Astrocyte (in vitro differentiated cells and primary cell): ENCODE measurements around the gene TTF1. TPM values are rescaled to one million over a fixed set of nuclear protein-coding genes. Genes with fewer than 3 reads are reported as not detected.
"Not testable (repeated sequence)": the region's sequence is repeated elsewhere in the genome, so short reads cannot be mapped to it uniquely, and the experiment has no call there.

Source experiments
- DNase-seq: peaks from one replicate; pipeline ENCODE4 v3.0.0-alpha.2; 2010; ENCODE audit warnings: low read depth
- FAIRE-seq: peaks from 2 replicates; lab custom pipeline; 2011; peaks lifted over from hg19 to GRCh38; lab: Jason Lieb, UNC
- H2AFZ ChIP-seq: 2 replicates; pipeline ENCODE4 v1.6.0; 2012; ENCODE audit warnings: low read depth, low read length, inconsistent platforms
- H3K27ac ChIP-seq: 2 replicates; pipeline ENCODE4 v1.5.1; 2011; ENCODE audit warnings: low read depth, low read length, inconsistent platforms
- H3K27me3 ChIP-seq: 2 replicates; pipeline ENCODE4 v1.6.0; 2011; ENCODE audit warnings: low read length, inconsistent platforms; ENCODE audit not compliant: insufficient read depth
- H3K36me3 ChIP-seq: 2 replicates; pipeline ENCODE4 v1.5.1; 2011; ENCODE audit warnings: low read length, inconsistent platforms; ENCODE audit not compliant: insufficient read depth
- H3K4me1 ChIP-seq: 2 replicates; pipeline ENCODE4 v1.5.1; 2011; ENCODE audit warnings: low read length, inconsistent platforms; ENCODE audit not compliant: insufficient read depth
- H3K4me2 ChIP-seq: 2 replicates; pipeline ENCODE4 v1.6.0; 2012; ENCODE audit warnings: low read length, inconsistent platforms
- H3K4me3 ChIP-seq: 2 replicates; pipeline ENCODE4 v1.5.1; 2011; ENCODE audit warnings: low read depth, mild to moderate bottlenecking, low read length, inconsistent platforms; ENCODE audit not compliant: insufficient read depth
- H3K79me2 ChIP-seq: 2 replicates; pipeline ENCODE4 v1.6.0; 2012; ENCODE audit warnings: mild to moderate bottlenecking, low read length, inconsistent platforms; ENCODE audit not compliant: insufficient read depth
- H3K9ac ChIP-seq: 2 replicates; pipeline ENCODE4 v1.6.0; 2012; ENCODE audit warnings: mild to moderate bottlenecking, low read length, inconsistent platforms
- H3K9me3 ChIP-seq: 2 replicates; pipeline ENCODE4 v1.5.1; 2012; ENCODE audit warnings: low read depth, mild to moderate bottlenecking, low read length, inconsistent platforms; ENCODE audit not compliant: insufficient read depth
- H4K20me1 ChIP-seq: 2 replicates; pipeline ENCODE4 v1.6.0; 2012; ENCODE audit warnings: low read length, inconsistent platforms; ENCODE audit not compliant: insufficient read depth
- H3K27ac Mint-ChIP-seq: one replicate; pipeline ENCODE4 v1.8.0; 2021; ENCODE audit warnings: mild to moderate bottlenecking, mixed read lengths; ENCODE audit not compliant: unreplicated experiment
- H3K27me3 Mint-ChIP-seq: one replicate; pipeline ENCODE4 v1.8.0; 2021; ENCODE audit warnings: low read depth, mixed read lengths; ENCODE audit not compliant: unreplicated experiment
- H3K36me3 Mint-ChIP-seq: one replicate; pipeline ENCODE4 v1.8.0; 2021; ENCODE audit warnings: low read depth, mixed read lengths; ENCODE audit not compliant: unreplicated experiment
- H3K4me1 Mint-ChIP-seq: one replicate; pipeline ENCODE4 v1.8.0; 2021; ENCODE audit warnings: low read depth, mixed read lengths; ENCODE audit not compliant: unreplicated experiment
- H3K4me3 Mint-ChIP-seq: one replicate; pipeline ENCODE4 v1.8.0; 2021; ENCODE audit warnings: mild to moderate bottlenecking, moderate library complexity, mixed read lengths; ENCODE audit not compliant: unreplicated experiment
- H3K9me3 Mint-ChIP-seq: one replicate; pipeline ENCODE4 v1.8.0; 2021; ENCODE audit warnings: mild to moderate bottlenecking, mixed read lengths; ENCODE audit not compliant: unreplicated experiment
- EZH2 ChIP-seq: IDR thresholded peaks from 2 replicates; pipeline ENCODE4 v1.6.1; 2012; ENCODE audit warnings: mild to moderate bottlenecking, low read length, inconsistent platforms; ENCODE audit not compliant: insufficient read depth
- total RNA-seq: library from RNA; stranded (reverse); gene quantifications from 2 replicates; pipeline ENCODE4 v1.2.1, GENCODE V29; 2021
- TF ChIP-seq, protein P1 (sequence below): IDR thresholded peaks from 2 replicates; pipeline ENCODE4 v1.5.1; 2011; ENCODE audit warnings: low read depth, mild to moderate bottlenecking, inconsistent platforms, low read length, moderate library complexity; ENCODE audit not compliant: insufficient read depth

TTF1 gene
- total RNA-seq, 1 donor from 2014 or later: 13.2 TPM

DNA sequence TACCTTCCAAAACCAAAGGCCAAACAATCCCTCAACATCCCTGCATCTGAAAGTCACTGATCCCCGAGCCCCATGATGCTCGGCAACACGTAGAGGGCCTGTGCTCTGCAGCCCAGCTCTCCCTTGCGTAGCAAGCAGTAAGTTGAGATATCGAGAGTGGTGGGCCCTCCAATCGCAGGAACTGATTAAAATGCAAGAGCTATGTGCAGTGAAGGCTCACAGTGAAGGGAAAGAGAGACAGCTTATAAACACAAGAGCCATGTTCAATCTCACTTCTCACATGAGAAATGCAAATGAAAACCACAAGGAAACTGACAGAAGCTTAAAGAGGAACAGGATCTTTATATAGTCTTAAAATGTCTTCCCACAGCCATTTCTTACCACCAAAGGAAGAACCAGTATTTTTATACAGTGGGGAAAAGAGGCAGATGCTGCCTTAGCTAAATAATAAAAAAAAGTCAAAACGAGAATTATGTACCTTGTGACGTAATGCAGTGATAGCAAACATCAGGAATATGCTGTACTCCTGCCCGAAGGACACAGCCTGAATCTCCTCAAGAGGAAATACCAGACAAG, 24.6 kb downstream of the TTF1 start:
- Histone ChIP-seq H3K36me3 (peaks cover 30% of the 10 kb centered on the region), H3K4me1 (no peaks in the 10 kb centered on the region), H3K9ac (no peak overlapping the region), H3K27me3 (no peaks in the 10 kb centered on the region), H3K4me2 (no peak overlapping the region), H3K4me3 (no peak overlapping the region), H3K79me2 (no peaks in the 10 kb centered on the region), H4K20me1 (no peaks in the 10 kb centered on the region), H3K9me3 (no peaks in the 10 kb centered on the region), H2AFZ (no peak overlapping the region), H3K27ac (no peak overlapping the region)
- Mint-ChIP-seq H3K9me3 (no peaks in the 10 kb centered on the region), H3K27ac (no peak overlapping the region), H3K27me3 (no peaks in the 10 kb centered on the region), H3K36me3 (peaks cover 12% of the 10 kb centered on the region), H3K4me1 (no peaks in the 10 kb centered on the region), H3K4me3 (no peak overlapping the region)
- DNase-seq: no peak
- no peak for TF ChIP-seq EZH2
- TF ChIP-seq, protein P1, sequence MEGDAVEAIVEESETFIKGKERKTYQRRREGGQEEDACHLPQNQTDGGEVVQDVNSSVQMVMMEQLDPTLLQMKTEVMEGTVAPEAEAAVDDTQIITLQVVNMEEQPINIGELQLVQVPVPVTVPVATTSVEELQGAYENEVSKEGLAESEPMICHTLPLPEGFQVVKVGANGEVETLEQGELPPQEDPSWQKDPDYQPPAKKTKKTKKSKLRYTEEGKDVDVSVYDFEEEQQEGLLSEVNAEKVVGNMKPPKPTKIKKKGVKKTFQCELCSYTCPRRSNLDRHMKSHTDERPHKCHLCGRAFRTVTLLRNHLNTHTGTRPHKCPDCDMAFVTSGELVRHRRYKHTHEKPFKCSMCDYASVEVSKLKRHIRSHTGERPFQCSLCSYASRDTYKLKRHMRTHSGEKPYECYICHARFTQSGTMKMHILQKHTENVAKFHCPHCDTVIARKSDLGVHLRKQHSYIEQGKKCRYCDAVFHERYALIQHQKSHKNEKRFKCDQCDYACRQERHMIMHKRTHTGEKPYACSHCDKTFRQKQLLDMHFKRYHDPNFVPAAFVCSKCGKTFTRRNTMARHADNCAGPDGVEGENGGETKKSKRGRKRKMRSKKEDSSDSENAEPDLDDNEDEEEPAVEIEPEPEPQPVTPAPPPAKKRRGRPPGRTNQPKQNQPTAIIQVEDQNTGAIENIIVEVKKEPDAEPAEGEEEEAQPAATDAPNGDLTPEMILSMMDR: no peak
- FAIRE-seq: no peak

DNA sequence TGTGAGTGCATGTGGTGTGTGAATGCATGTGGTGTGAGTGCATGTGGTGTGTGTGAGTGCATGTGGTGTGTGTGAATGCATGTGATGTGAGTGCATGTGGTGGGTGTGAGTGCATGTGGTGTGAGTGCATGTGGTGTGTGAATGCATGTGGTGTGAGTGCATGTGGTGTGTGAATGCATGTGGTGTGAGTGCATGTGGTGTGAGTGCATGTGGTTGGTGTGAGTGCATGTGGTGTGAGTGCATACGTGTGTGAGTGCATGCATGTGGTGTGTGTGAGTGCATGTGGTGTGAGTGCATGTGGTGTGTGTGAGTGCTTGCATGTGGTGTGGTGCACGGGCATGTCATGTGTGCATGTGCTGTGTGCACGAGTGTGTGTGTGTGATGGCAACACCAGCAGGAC, 28.2 kb downstream of the TTF1 start:
- not testable (repeated sequence) for H2AFZ ChIP-seq, H3K4me3 ChIP-seq, H3K27ac ChIP-seq, H3K27me3 ChIP-seq, FAIRE-seq, DNase-seq, H3K9me3 Mint-ChIP-seq, H3K9ac ChIP-seq, H3K79me2 ChIP-seq, H3K4me3 Mint-ChIP-seq, H3K4me1 Mint-ChIP-seq, H3K27ac Mint-ChIP-seq, H4K20me1 ChIP-seq, H3K4me1 ChIP-seq, H3K27me3 Mint-ChIP-seq, H3K9me3 ChIP-seq, H3K4me2 ChIP-seq
- H3K36me3 Mint-ChIP-seq: peaks cover 13% of the 10 kb centered on the region
- H3K36me3 ChIP-seq: peaks cover 26% of the 10 kb centered on the region

DNA sequence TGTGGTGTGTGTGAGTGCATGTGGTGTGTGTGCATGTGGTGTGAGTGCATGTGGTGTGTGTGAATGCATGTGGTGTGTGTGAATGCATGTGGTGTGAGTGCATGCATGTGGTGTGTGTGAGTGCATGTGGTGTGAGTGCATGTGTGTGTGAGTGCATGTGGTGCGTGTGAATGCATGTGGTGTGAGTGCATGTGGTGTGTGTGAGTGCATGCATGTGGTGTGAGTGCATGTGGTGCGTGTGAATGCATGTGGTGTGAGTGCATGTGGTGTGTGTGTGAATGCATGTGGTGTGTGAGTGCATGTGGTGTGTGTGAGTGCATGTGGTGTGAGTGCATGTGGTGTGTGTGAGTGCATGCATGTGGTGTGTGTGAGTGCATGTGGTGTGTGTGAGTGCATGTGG, 28.9 kb downstream of the TTF1 start:
- not testable (repeated sequence) for H3K4me3 ChIP-seq, H3K4me3 Mint-ChIP-seq, H3K4me1 ChIP-seq, H4K20me1 ChIP-seq, H3K27me3 Mint-ChIP-seq, H3K9me3 ChIP-seq, FAIRE-seq, H2AFZ ChIP-seq, H3K9me3 Mint-ChIP-seq, H3K27me3 ChIP-seq, H3K27ac ChIP-seq, H3K4me2 ChIP-seq, H3K9ac ChIP-seq, H3K27ac Mint-ChIP-seq, H3K79me2 ChIP-seq, H3K4me1 Mint-ChIP-seq, DNase-seq
- peaks cover 26% of the 10 kb centered on the region for H3K36me3 ChIP-seq
- H3K36me3 Mint-ChIP-seq: peaks cover 13% of the 10 kb centered on the region
